Spleen (tissue), 11 donors: Measurements from ENCODE around the gene CCDC50. TPM values are rescaled to one million over a fixed set of nuclear protein-coding genes. Genes with fewer than 3 reads are reported as not detected.

ENCODE experiments used
- DNase-seq: peaks from one replicate; pipeline ENCODE4 v3.0.0-alpha.2; 2020
- H3K27ac ChIP-seq, 8 donors: fragments of 200-600 bp; sonication (generic) in 7 of 8; 1 replicate in 4 of 8; 2 replicates in 4 of 8; pipeline versions ENCODE4 v1.5.0 to v1.8.0; 2016 to 2021; ENCODE audit warnings: inconsistent platforms in 4 of 8, mild to moderate bottlenecking in 4 of 8, moderate library complexity in 1 of 8
- H3K27me3 ChIP-seq, 7 donors: fragments of 200-600 bp; sonication (generic) in 6 of 7; replicated peaks in 1 of 7; 1 replicate in 4 of 7; 2 replicates in 3 of 7; pipeline versions ENCODE4 v1.5.0 to v1.8.0; 2016 to 2021; ENCODE audit warnings: inconsistent platforms in 3 of 7, mild to moderate bottlenecking in 1 of 7
- H3K36me3 ChIP-seq, 6 donors: fragments of 200-600 bp; sonication (generic) in 5 of 6; 1 replicate in 4 of 6; 2 replicates in 2 of 6; pipeline versions ENCODE4 v1.5.0 to v1.8.0; 2016 to 2021; ENCODE audit warnings: inconsistent platforms in 2 of 6
- H3K4me1 ChIP-seq, 6 donors: fragments of 200-600 bp; sonication (generic) in 5 of 6; 1 replicate in 3 of 6; 2 replicates in 3 of 6; pipeline versions ENCODE4 v1.5.0 to v1.8.0; 2016 to 2021; ENCODE audit warnings: inconsistent platforms in 3 of 6
- H3K4me3 ChIP-seq, 8 donors: fragments of 200-600 bp; sonication (generic) in 7 of 8; 1 replicate in 4 of 8; 2 replicates in 4 of 8; pipeline versions ENCODE4 v1.5.0 to v1.8.0; 2016 to 2021; ENCODE audit warnings: inconsistent platforms in 4 of 8, mild to moderate bottlenecking in 4 of 8, moderate library complexity in 2 of 8
- H3K9me3 ChIP-seq, 8 donors: fragments of 200-600 bp; sonication (generic) in 7 of 8; 1 replicate in 4 of 8; 2 replicates in 4 of 8; pipeline versions ENCODE4 v1.5.0 to v1.8.0; 2016 to 2021; ENCODE audit warnings: inconsistent platforms in 4 of 8
- CTCF ChIP-seq, 11 experiments: fragments of 200-600 bp in 7 of 11; fragments of 450-650 bp in 4 of 11; sonication (generic) in 4 of 11; IDR thresholded peaks in 8 of 11; conservative IDR thresholded peaks in 3 of 11; 1 replicate in 7 of 11; 2 replicates in 4 of 11; pipeline versions ENCODE4 v1.4.0 to v1.8.0; 2016 to 2021; ENCODE audit warnings: antibody characterized with exemption in 11 of 11, inconsistent platforms in 4 of 11, mild to moderate bottlenecking in 1 of 11
- POLR2A ChIP-seq, 3 donors: fragments of 450-650 bp; IDR thresholded peaks; one replicate each; pipeline ENCODE4 v1.5.1; 2017; ENCODE audit warnings: antibody characterized with exemption in 3 of 3, mild to moderate bottlenecking in 1 of 3
- POLR2AphosphoS5 ChIP-seq, 3 donors: sonication (generic); formaldehyde crosslinking; IDR thresholded peaks; one replicate each; pipeline ENCODE4 v1.5.1; 2017; ENCODE audit warnings: antibody characterized with exemption in 3 of 3
- WGBS, 5 donors: extraction: QIAGEN DNeasy Blood & Tissue Kit in 3 of 5; methylation state at CpG; one replicate each; pipeline versions ENCODE4 v1.1.5 to v1.1.7; 2013 to 2018; 5-methylcytosine and 5-hydroxymethylcytosine counted together
- intact Hi-C: fragments of 100-400 bp; cut with DNase I; formaldehyde crosslinking; loops from one replicate; pipeline ENCODE4 v1.15.0; 2023; ENCODE audit warnings: low total_unique reads
- polyA plus RNA-seq, 3 donors: library from polyadenylated mRNA; stranded (reverse); fragments of 200-250 nt; gene quantifications; one replicate each; pipeline ENCODE4 v1.2.1, GENCODE V29; 2013
- total RNA-seq, 7 donors: library from RNA; depleted of rRNA in 3 of 7; stranded (reverse); fragments of >200 nt in 3 of 7; fragmentation: NEBNext Ultra II Directional in 4 of 7; extraction: Animal tissue kit (Norgen Biotek cat#: 25700) in 4 of 7; gene quantifications; one replicate each; pipeline versions ENCODE4 v1.1.0 to v1.2.1, GENCODE V29; 2016 to 2021
- donor health status: healthy with polysubstance abuse.
- donor health status: DM: no; HTN: no; CAD: no; lungs with moderate emphysema.
- donor health status: DM: no; HTN: no; CAD: no.
- donor health status: Bipolar disorder and iron deficiency.
- donor health status: healthy.
- donor health status: DM: no; HTN: no; CAD: no.
- donor health status: DM: yes; HTN: yes; CAD: no.

The CCDC50 gene
- total and polyA plus RNA-seq, 10 donors, result 42.5 to 167 (median 110) TPM

- 24 to 58% (median 38%) methylated on average over 2 of the region's 2 CpGs for WGBS, 5 donors
- Histone ChIP-seq H3K27ac (no peak overlapping the region), H3K4me1 (no peaks in the 10 kb centered on the region), H3K9me3 (peaks cover 0 to 7% (median 3%) of the 10 kb centered on the region in 8 donors), H3K36me3 (no peaks in the 10 kb centered on the region), H3K27me3 (no peaks in the 10 kb centered on the region), H3K4me3 (no peak overlapping the region)
- no peak for DNase-seq
- intact Hi-C loops, result no loop called here
- no peak for TF ChIP-seq POLR2A (IDR thresholded peaks at IDR 0.05)
- no peak for TF ChIP-seq POLR2AphosphoS5 (IDR thresholded peaks at IDR 0.05)
- TF ChIP-seq CTCF (IDR thresholded peaks at IDR 0.05 in 8 of 11, conservative IDR thresholded peaks at IDR 0.05 in 3 of 11), result no peak
Measured at GRCh38 chr3:191441687-191442086, 112.5 kb downstream of the CCDC50 start.

- Histone ChIP-seq H3K36me3 (no peaks in the 10 kb centered on the region), H3K4me3 (no peak overlapping the region), H3K27me3 (no peaks in the 10 kb centered on the region), H3K27ac (no peak overlapping the region), H3K9me3 (peaks cover 0 to 7% (median 3%) of the 10 kb centered on the region in 8 donors), H3K4me1 (no peaks in the 10 kb centered on the region)
- intact Hi-C loops, result no loop called here
- DNase-seq, result no peak
- 87 to 93% (median 91%) methylated on average over 3 of the region's 3 CpGs for WGBS, 5 donors
- no peak for TF ChIP-seq CTCF (IDR thresholded peaks at IDR 0.05 in 8 of 11, conservative IDR thresholded peaks at IDR 0.05 in 3 of 11)
- TF ChIP-seq POLR2AphosphoS5 (IDR thresholded peaks at IDR 0.05), result no peak
- no peak for TF ChIP-seq POLR2A (IDR thresholded peaks at IDR 0.05)
Measured at GRCh38 chr3:191444569-191444968, 115.4 kb downstream of the CCDC50 start.

Other genes with a start within 250 kb of the CCDC50 start
- gene OSTN, start 130.2 kb upstream of the CCDC50 start, total RNA-seq, result not detected
- under 1 TPM in 1 of 3 donors, not detected in 2; 0.03 TPM for gene OSTN, start 130.2 kb upstream of the CCDC50 start, polyA plus RNA-seq
- gene UTS2B, start 1.1 kb downstream of the CCDC50 start, total RNA-seq, result 1 to 10 TPM in 3 of 7 donors, under 1 TPM in 3, not detected in 1; 0.25 to 3.2 (median 1.1) TPM
- gene UTS2B, start 1.1 kb downstream of the CCDC50 start, polyA plus RNA-seq, result under 1 TPM; 0.20 to 0.54 (median 0.29) TPM
- gene PYDC2, start 131.8 kb downstream of the CCDC50 start, total RNA-seq, result not detected
- gene PYDC2, start 131.8 kb downstream of the CCDC50 start, polyA plus RNA-seq, result not detected